HG02943 (cell line): ENCODE results near the gene SORBS2.
"Not testable (repeated sequence)": the region's sequence is repeated elsewhere in the genome, so short reads cannot be mapped to it uniquely, and the experiment has no call there.

ENCODE experiments used
- ATAC-seq: cut with Tn5 transposase; IDR thresholded peaks from one replicate; pipeline ENCODE4 v1.9.1; 2021; ENCODE audit warnings: mild to moderate bottlenecking, low read depth, moderate library complexity; ENCODE audit not compliant: unreplicated experiment

SORBS2 gene

GRCh38 chr4:185576314-185576961 is 235.6 kb downstream of the SORBS2 start:
- no peak for ATAC-seq

- ATAC-seq, result no peak
Observed at GRCh38 chr4:185573651-185574199, 238.3 kb downstream of the SORBS2 start.

GRCh38 chr4:185570727-185571126 is 241.3 kb downstream of the SORBS2 start:
- ATAC-seq, result no peak

GRCh38 chr4:185567381-185568376 is 244.3 kb downstream of the SORBS2 start:
- ATAC-seq, result no peak

- no peak for ATAC-seq
Observed at GRCh38 chr4:185566972-185567371, 245.0 kb downstream of the SORBS2 start.

- no peak for ATAC-seq
Observed at GRCh38 chr4:185566425-185566824, 245.6 kb downstream of the SORBS2 start.

GRCh38 chr4:185565696-185566095 is 246.3 kb downstream of the SORBS2 start:
- no peak for ATAC-seq

- no peak for ATAC-seq
Observed at GRCh38 chr4:185564349-185564748, 247.6 kb downstream of the SORBS2 start.

GRCh38 chr4:185562531-185562930 is 249.5 kb downstream of the SORBS2 start:
- ATAC-seq, result no peak

- no peak for ATAC-seq
Observed at GRCh38 chr4:185560316-185560715, 251.7 kb downstream of the SORBS2 start.

GRCh38 chr4:185559915-185560281 is 252.1 kb downstream of the SORBS2 start:
- ATAC-seq, result no peak

- ATAC-seq, result not testable (repeated sequence)
Observed at GRCh38 chr4:185559251-185559914, 252.6 kb downstream of the SORBS2 start.

- no peak for ATAC-seq
Observed at GRCh38 chr4:185554365-185555126, 257.4 kb downstream of the SORBS2 start.

GRCh38 chr4:185552254-185552653 is 259.7 kb downstream of the SORBS2 start:
- ATAC-seq, result no peak

GRCh38 chr4:185550933-185551332 is 261.1 kb downstream of the SORBS2 start:
- no peak for ATAC-seq

- no peak for ATAC-seq
Observed at GRCh38 chr4:185549095-185549639, 262.8 kb downstream of the SORBS2 start.

GRCh38 chr4:185548587-185548986 is 263.4 kb downstream of the SORBS2 start:
- no peak for ATAC-seq

- no peak for ATAC-seq
Observed at GRCh38 chr4:185546335-185546734, 265.7 kb downstream of the SORBS2 start.

- ATAC-seq, result no peak
Observed at GRCh38 chr4:185542626-185543315, 269.2 kb downstream of the SORBS2 start.
